Tibial artery (tissue), 4 donors: ENCODE results near the gene IL17F.

Source experiments
- DNase-seq, 2 donors: peaks; one replicate each; pipeline ENCODE4 v3.0.0-alpha.2; 2019
- H3K27ac ChIP-seq, 2 donors: fragments of 200-600 bp; sonication (generic) in 1 of 2; 1 replicate in 1 of 2; 2 replicates in 1 of 2; pipeline ENCODE4 v1.5.1; 2018 to 2019; ENCODE audit warnings: mild to moderate bottlenecking in 1 of 2
- H3K27me3 ChIP-seq, 2 donors: fragments of 200-600 bp; sonication (generic) in 1 of 2; one replicate each; pipeline versions ENCODE4 v1.5.1 to v1.6.0; 2016 to 2019
- H3K36me3 ChIP-seq, 3 donors: fragments of 200-600 bp; sonication (generic) in 2 of 3; one replicate each; pipeline ENCODE4 v1.5.1; 2016 to 2019; ENCODE audit warnings: mild to moderate bottlenecking in 2 of 3
- H3K4me1 ChIP-seq, 4 donors: fragments of 200-600 bp; sonication (generic) in 2 of 4; 1 replicate in 3 of 4; 2 replicates in 1 of 4; pipeline ENCODE4 v1.5.1; 2016 to 2019
- H3K4me3 ChIP-seq, 2 donors: fragments of 200-600 bp; sonication (generic) in 1 of 2; 1 replicate in 1 of 2; 2 replicates in 1 of 2; pipeline ENCODE4 v1.5.1; 2018 to 2019; ENCODE audit warnings: mild to moderate bottlenecking in 2 of 2
- H3K9me3 ChIP-seq, 3 donors: fragments of 200-600 bp; sonication (generic) in 1 of 3; one replicate each; pipeline ENCODE4 v1.5.1; 2016 to 2019
- CTCF ChIP-seq, 2 experiments: fragments of 200-600 bp in 1 of 2; fragments of 450-650 bp in 1 of 2; IDR thresholded peaks; one replicate each; pipeline ENCODE4 v1.5.1; 2017 to 2019; ENCODE audit warnings: antibody characterized with exemption in 2 of 2, mild to moderate bottlenecking in 1 of 2, moderate library complexity in 1 of 2
- intact Hi-C: fragments of 100-400 bp; cut with DNase I; formaldehyde crosslinking; loops from one replicate; pipeline ENCODE4 v1.15.0; 2023; ENCODE audit warnings: low total_unique reads

IL17F gene

GRCh38 chr6:52189974-52190373 is 54.3 kb downstream of the IL17F start:
- Histone ChIP-seq H3K9me3 (no peaks in the 10 kb centered on the region), H3K36me3 (no peaks in the 10 kb centered on the region), H3K4me1 (no peaks in the 10 kb centered on the region), H3K4me3 (no peak overlapping the region), H3K27ac (no peak overlapping the region), H3K27me3 (no peaks in the 10 kb centered on the region)
- no peak for DNase-seq
- TF ChIP-seq CTCF (IDR thresholded peaks at IDR 0.05), result no peak
- intact Hi-C loops, result no loop called here

- Histone ChIP-seq H3K36me3 (no peaks in the 10 kb centered on the region), H3K9me3 (no peaks in the 10 kb centered on the region), H3K27ac (no peak overlapping the region), H3K27me3 (no peaks in the 10 kb centered on the region), H3K4me3 (no peak overlapping the region), H3K4me1 (no peaks in the 10 kb centered on the region)
- DNase-seq, result no peak
- intact Hi-C loops, result no loop called here
- no peak for TF ChIP-seq CTCF (IDR thresholded peaks at IDR 0.05)
These were observed 57.2 kb downstream of the IL17F start for GRCh38 chr6:52187098-52187497.
